ENCODE data around the gene CLEC16A. TPM values are rescaled to one million over a fixed set of nuclear protein-coding genes. Genes with fewer than 3 reads are reported as not detected.

The CLEC16A gene
- total and polyA plus RNA-seq, 4 donors: 14.3 to 44.4 (median 26.4) TPM

DNA sequence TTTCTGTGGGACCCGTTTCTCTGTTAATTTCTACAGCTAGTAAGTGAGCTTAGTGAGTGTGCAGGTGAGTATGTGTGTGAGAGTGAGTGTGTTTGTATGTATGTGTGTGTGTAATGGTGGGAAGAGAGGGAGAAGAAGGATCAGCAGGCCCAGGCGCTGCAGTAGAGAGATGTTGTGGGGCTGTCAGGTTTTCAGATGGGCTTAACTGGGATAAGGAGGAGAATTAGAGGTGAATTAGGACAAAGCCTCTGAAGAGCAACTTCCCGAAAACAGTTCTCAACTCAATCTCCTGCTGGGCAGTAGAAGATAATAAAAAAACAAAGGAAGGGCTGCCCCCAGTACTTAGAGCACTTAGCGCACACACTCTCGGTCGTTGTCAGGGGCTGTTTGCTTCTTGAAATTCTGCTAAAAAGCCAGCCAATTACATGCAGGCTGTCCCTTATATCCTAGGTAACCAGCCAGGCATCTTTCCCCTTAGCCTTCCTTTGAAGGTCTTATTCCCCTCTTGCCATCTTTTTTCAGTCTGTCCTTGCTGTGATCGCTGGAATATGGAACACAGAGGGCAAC, 63.4 kb downstream of the CLEC16A start:
- Histone ChIP-seq H3K36me3 (ENCODE audit: control insufficient read depth in 4 of 4, insufficient read depth in 4 of 4, low read length in 4 of 4) (peaks cover 4 to 18% (median 7%) of the 10 kb centered on the region in 4 donors), H3K4me3 (no peak overlapping the region), H3K4me1 (ENCODE audit: control insufficient read depth in 5 of 5, insufficient read depth in 5 of 5, low read length in 5 of 5) (peaks cover 0 to 4% (median 0%) of the 10 kb centered on the region in 5 donors), H3K9me3 (ENCODE audit: control insufficient read depth in 4 of 4, insufficient read depth in 3 of 4, low read length in 3 of 4) (no peaks in the 10 kb centered on the region), H3K27me3 (ENCODE audit: control insufficient read depth in 3 of 3, insufficient read depth in 3 of 3, low read length in 2 of 3) (no peaks in the 10 kb centered on the region), H3K9ac (ENCODE audit: insufficient read depth in 1 of 2, low read length in 2 of 2) (no peak overlapping the region), H3K27ac (ENCODE audit: low read depth in 1 of 2, low read length in 1 of 2) (no peak overlapping the region)
- DNase-seq (no peak), ATAC-seq (ENCODE audit: insufficient read depth, low FRiP score) (no peak)
- TF ChIP-seq, protein P1, sequence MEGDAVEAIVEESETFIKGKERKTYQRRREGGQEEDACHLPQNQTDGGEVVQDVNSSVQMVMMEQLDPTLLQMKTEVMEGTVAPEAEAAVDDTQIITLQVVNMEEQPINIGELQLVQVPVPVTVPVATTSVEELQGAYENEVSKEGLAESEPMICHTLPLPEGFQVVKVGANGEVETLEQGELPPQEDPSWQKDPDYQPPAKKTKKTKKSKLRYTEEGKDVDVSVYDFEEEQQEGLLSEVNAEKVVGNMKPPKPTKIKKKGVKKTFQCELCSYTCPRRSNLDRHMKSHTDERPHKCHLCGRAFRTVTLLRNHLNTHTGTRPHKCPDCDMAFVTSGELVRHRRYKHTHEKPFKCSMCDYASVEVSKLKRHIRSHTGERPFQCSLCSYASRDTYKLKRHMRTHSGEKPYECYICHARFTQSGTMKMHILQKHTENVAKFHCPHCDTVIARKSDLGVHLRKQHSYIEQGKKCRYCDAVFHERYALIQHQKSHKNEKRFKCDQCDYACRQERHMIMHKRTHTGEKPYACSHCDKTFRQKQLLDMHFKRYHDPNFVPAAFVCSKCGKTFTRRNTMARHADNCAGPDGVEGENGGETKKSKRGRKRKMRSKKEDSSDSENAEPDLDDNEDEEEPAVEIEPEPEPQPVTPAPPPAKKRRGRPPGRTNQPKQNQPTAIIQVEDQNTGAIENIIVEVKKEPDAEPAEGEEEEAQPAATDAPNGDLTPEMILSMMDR (IDR thresholded peaks at IDR 0.05; ENCODE audit: control extremely low read depth, extremely low read depth): no peak
- 92% methylated on average over 7 of the region's 7 CpGs for WGBS, 2 donors

DNA sequence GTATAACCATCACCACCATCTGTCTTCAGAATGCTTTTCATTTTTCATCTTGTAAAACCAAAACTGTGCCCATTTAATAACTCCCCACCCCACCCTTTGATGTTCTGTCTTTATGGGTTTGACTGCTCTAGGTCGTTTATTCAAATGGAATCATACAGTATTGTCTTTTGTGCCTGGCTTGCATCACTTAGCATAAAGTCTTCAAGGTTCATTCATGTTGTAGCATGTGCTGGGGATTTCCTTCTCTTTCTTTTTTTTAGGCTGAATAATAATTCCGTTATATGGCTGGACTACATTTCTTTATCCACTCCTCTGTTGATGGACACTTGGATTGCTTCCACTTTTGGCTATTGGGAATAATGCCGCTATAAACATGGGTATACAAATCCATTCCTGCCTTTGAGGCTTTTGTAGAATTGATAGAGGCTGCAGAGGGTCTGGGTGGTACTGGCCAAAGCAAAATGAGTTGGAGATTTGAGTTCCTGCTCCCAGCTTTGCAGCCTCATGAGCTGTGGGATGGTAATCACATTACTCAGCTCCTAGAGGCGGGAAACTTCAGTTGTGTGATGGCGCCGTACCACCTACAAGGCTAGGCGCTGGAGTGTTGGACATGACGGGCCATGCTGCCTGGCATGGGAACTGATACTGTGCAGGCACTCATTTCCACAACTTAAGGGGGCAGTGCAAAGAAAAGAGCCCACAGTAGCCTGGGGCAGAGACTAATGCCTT, 64.8 kb downstream of the CLEC16A start:
- TF ChIP-seq, protein P1 (IDR thresholded peaks at IDR 0.05; ENCODE audit: control extremely low read depth, extremely low read depth): no peak
- Histone ChIP-seq H3K36me3 (ENCODE audit: control insufficient read depth in 4 of 4, insufficient read depth in 4 of 4, low read length in 4 of 4) (peaks cover 0 to 8% (median 3%) of the 10 kb centered on the region in 4 donors), H3K27ac (ENCODE audit: low read depth in 1 of 2, low read length in 1 of 2) (no peak overlapping the region), H3K4me3 (no peak overlapping the region), H3K9ac (ENCODE audit: insufficient read depth in 1 of 2, low read length in 2 of 2) (no peak overlapping the region), H3K9me3 (ENCODE audit: control insufficient read depth in 4 of 4, insufficient read depth in 3 of 4, low read length in 3 of 4) (no peaks in the 10 kb centered on the region), H3K4me1 (ENCODE audit: control insufficient read depth in 5 of 5, insufficient read depth in 5 of 5, low read length in 5 of 5) (peaks cover 0 to 4% (median 0%) of the 10 kb centered on the region in 5 donors), H3K27me3 (ENCODE audit: control insufficient read depth in 3 of 3, insufficient read depth in 3 of 3, low read length in 2 of 3) (no peaks in the 10 kb centered on the region)
- DNase-seq: no peak
- 83 to 95% methylated on average over 8 of the region's 8 CpGs for WGBS, 2 donors
- no peak for ATAC-seq (ENCODE audit: insufficient read depth, low FRiP score)

DNA sequence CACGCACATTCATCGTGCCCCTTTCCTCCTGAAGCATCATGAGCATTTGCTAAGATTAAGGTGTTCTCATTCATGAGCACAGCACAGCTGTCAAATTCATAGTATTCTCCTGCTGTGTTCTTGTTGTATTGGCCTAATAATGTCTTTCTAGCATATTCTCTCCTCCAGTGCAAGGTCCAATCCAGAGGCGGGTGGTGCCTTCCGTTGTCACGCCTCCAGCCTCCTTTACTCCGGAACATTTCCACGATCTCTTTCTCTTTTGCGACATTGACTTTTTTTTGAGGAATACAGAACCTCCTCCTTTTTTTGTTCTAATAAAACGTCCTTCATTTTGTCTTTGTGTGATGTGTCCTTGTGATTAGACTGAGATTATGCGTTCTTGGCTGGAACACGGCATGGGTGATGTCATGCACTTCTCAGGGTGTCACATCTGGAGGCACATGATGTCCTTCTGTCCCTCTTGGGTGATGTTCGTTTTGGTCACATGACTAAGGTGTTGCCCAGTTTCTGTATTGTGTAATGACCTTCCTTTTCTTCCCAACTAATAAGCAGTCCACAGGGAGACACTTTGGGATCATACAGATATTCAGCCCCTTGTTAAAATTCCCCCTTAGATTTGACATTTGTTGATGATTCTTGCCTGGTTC, 66.3 kb downstream of the CLEC16A start:
- Histone ChIP-seq H3K27ac (ENCODE audit: low read depth in 1 of 2, low read length in 1 of 2) (peak overlapping the region in 1 of 2 donors; percentile 47), H3K4me3 (no peak overlapping the region), H3K4me1 (ENCODE audit: control insufficient read depth in 5 of 5, insufficient read depth in 5 of 5, low read length in 5 of 5) (peaks cover 0 to 7% (median under 1%) of the 10 kb centered on the region in 5 donors), H3K9ac (ENCODE audit: insufficient read depth in 1 of 2, low read length in 2 of 2) (no peak overlapping the region), H3K9me3 (ENCODE audit: control insufficient read depth in 4 of 4, insufficient read depth in 3 of 4, low read length in 3 of 4) (no peaks in the 10 kb centered on the region), H3K36me3 (ENCODE audit: control insufficient read depth in 4 of 4, insufficient read depth in 4 of 4, low read length in 4 of 4) (peaks cover 0 to 6% (median 3%) of the 10 kb centered on the region in 4 donors), H3K27me3 (ENCODE audit: control insufficient read depth in 3 of 3, insufficient read depth in 3 of 3, low read length in 2 of 3) (no peaks in the 10 kb centered on the region)
- WGBS, 2 donors: 89% methylated on average over 12 of the region's 12 CpGs
- ATAC-seq (ENCODE audit: insufficient read depth, low FRiP score) (no peak), DNase-seq (no peak)
- TF ChIP-seq, protein P1 (IDR thresholded peaks at IDR 0.05; ENCODE audit: control extremely low read depth, extremely low read depth): no peak

All from lung (tissue), 12 donors.